Kidney (tissue), 14 donors: ENCODE data around the gene PLXDC1. TPM values are rescaled to one million over a fixed set of nuclear protein-coding genes. Genes with fewer than 3 reads are reported as not detected.
A peak's percentile ranks its signal among the peaks of the same experiment; 100 is the strongest.

ENCODE experiments used
- DNase-seq, 5 donors: peaks; one replicate each; pipeline ENCODE4 v3.0.0-alpha.2; 2013 to 2020
- FAIRE-seq: peaks from 2 replicates; lab custom pipeline; 2012; peaks lifted over from hg19 to GRCh38; lab: Jason Lieb, UNC
- H3K27ac ChIP-seq, 2 donors: one replicate each; pipeline ENCODE4 v1.7.0; 2013; ENCODE audit warnings: low read depth in 2 of 2, low read length in 2 of 2, inconsistent platforms in 1 of 2
- H3K27me3 ChIP-seq: one replicate; pipeline ENCODE4 v1.7.1; 2013; ENCODE audit warnings: low read length, inconsistent platforms; ENCODE audit not compliant: control insufficient read depth, insufficient read depth
- H3K36me3 ChIP-seq, 3 donors: one replicate each; pipeline versions ENCODE4 v1.7.0 to v1.7.1; 2013; ENCODE audit warnings: low read length in 3 of 3, control low read depth in 1 of 3, inconsistent platforms in 1 of 3; ENCODE audit not compliant: insufficient read depth in 3 of 3, control insufficient read depth in 2 of 3
- H3K4me1 ChIP-seq, 3 donors: one replicate each; pipeline versions ENCODE4 v1.7.0 to v1.7.1; 2013; ENCODE audit warnings: low read length in 3 of 3, inconsistent platforms in 1 of 3, low read depth in 1 of 3; ENCODE audit not compliant: control insufficient read depth in 2 of 3, insufficient read depth in 2 of 3
- H3K4me3 ChIP-seq, 3 donors: one replicate each; pipeline versions ENCODE4 v1.7.0 to v1.8.1; 2013; ENCODE audit warnings: low read length in 3 of 3, control low read depth in 1 of 3, inconsistent platforms in 1 of 3
- H3K9ac ChIP-seq, 3 donors: one replicate each; pipeline versions ENCODE4 v1.7.0 to v1.7.1; 2013; ENCODE audit warnings: low read length in 3 of 3, control low read depth in 1 of 3, inconsistent platforms in 1 of 3
- H3K9me3 ChIP-seq, 3 donors: one replicate each; pipeline versions ENCODE4 v1.7.0 to v1.7.1; 2013; ENCODE audit warnings: low read length in 3 of 3, control low read depth in 1 of 3, inconsistent platforms in 1 of 3; ENCODE audit not compliant: control insufficient read depth in 2 of 3, insufficient read depth in 1 of 3
- intact Hi-C: fragments of 100-400 bp; cut with DNase I; formaldehyde crosslinking; loops from one replicate; pipeline ENCODE4 v1.11.1; 2022
- polyA plus RNA-seq: library from polyadenylated mRNA; stranded (reverse); fragments of 350-450 nt; fragmentation: Illumina TruSeq; extraction: RNeasy Lipid Tissue Mini Kit (QIAGEN cat#74804); gene quantifications from one replicate; pipeline ENCODE4 v1.2.3, GENCODE V29; 2014; ENCODE audit warnings: low read depth, low replicate concordance; ENCODE audit not compliant: insufficient read depth
- total RNA-seq: library from RNA; stranded (reverse); fragmentation: NEBNext Ultra II Directional; extraction: Animal tissue kit (Norgen Biotek cat#: 25700); gene quantifications from one replicate; pipeline ENCODE4 v1.2.1, GENCODE V29; 2021
- TF ChIP-seq, protein P1 (sequence below): IDR thresholded peaks from 3 replicates; pipeline ENCODE4 v1.5.1; 2012; ENCODE audit warnings: mild to moderate bottlenecking, moderate library complexity, borderline replicate concordance; ENCODE audit not compliant: insufficient read depth; ENCODE audit errors: extremely low read depth
- donor health status: control.
- donor health status: control.
- donor health status: control.
- donor health status: control.
- donor health status: control.
- donor health status: DM: yes; HTN: yes; CAD: no.
- donor health status: Normal renal cell carcinoma (clear cell type).

The PLXDC1 gene
- total and polyA plus RNA-seq, 2 donors from 2014 or later = 4.5 to 11.1 TPM

DNA sequence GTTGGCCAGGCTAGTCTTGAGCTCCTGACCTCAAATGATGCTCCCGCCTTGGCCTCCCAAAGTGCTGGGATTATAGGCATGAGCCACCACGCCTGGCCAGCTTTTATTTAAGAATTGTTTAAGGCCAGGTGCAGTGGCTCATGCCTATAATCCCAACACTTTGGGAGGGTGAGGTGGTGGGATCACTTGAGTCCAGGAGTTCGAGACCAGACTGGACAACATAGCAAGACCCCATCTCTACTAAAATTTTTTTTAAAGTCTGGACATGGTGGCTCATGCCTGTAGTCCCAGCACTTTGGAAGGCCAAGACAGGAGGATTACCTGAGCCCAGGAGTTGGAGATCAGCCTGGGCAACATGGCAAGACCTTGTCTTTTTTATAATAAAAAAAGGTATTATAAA, 5.2 kb downstream of the PLXDC1 start:
- H3K27ac ChIP-seq = no peak overlapping the region
- H3K27me3 ChIP-seq = no peaks in the 10 kb centered on the region
- no peak overlapping the region for H3K9ac ChIP-seq
- H3K9me3 ChIP-seq = no peaks in the 10 kb centered on the region
- FAIRE-seq (no peak), DNase-seq (no peak)
- TF ChIP-seq, protein P1, sequence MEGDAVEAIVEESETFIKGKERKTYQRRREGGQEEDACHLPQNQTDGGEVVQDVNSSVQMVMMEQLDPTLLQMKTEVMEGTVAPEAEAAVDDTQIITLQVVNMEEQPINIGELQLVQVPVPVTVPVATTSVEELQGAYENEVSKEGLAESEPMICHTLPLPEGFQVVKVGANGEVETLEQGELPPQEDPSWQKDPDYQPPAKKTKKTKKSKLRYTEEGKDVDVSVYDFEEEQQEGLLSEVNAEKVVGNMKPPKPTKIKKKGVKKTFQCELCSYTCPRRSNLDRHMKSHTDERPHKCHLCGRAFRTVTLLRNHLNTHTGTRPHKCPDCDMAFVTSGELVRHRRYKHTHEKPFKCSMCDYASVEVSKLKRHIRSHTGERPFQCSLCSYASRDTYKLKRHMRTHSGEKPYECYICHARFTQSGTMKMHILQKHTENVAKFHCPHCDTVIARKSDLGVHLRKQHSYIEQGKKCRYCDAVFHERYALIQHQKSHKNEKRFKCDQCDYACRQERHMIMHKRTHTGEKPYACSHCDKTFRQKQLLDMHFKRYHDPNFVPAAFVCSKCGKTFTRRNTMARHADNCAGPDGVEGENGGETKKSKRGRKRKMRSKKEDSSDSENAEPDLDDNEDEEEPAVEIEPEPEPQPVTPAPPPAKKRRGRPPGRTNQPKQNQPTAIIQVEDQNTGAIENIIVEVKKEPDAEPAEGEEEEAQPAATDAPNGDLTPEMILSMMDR = no peak
- no peaks in the 10 kb centered on the region for H3K4me1 ChIP-seq
- H3K36me3 ChIP-seq = no peaks in the 10 kb centered on the region
- H3K4me3 ChIP-seq = no peak overlapping the region
- intact Hi-C loops = loop anchor here (10.0 kb wide), 1 partner anchor 71 kb away; no protein-coding TSS in a partner anchor

GRCh38 chr17:39145143-39145542, 6.3 kb downstream of the PLXDC1 start:
- intact Hi-C loops = loop anchor here (10.0 kb wide), 1 partner anchor 70 kb away; no protein-coding TSS in a partner anchor
- H3K4me3 ChIP-seq = no peak overlapping the region
- TF ChIP-seq, protein P1 = no peak
- no peaks in the 10 kb centered on the region for H3K9me3 ChIP-seq
- FAIRE-seq = no peak
- H3K9ac ChIP-seq = no peak overlapping the region
- no peaks in the 10 kb centered on the region for H3K36me3 ChIP-seq
- H3K4me1 ChIP-seq = no peaks in the 10 kb centered on the region
- no peak for DNase-seq
- H3K27ac ChIP-seq = no peak overlapping the region
- no peaks in the 10 kb centered on the region for H3K27me3 ChIP-seq

GRCh38 chr17:39144416-39144840, 7.0 kb downstream of the PLXDC1 start:
- TF ChIP-seq, protein P1 = no peak
- Histone ChIP-seq H3K4me1 (no peaks in the 10 kb centered on the region), H3K27ac (peak overlapping the region in 1 of 2 donors; percentile 1), H3K4me3 (no peak overlapping the region), H3K27me3 (no peaks in the 10 kb centered on the region), H3K9ac (no peak overlapping the region), H3K36me3 (no peaks in the 10 kb centered on the region), H3K9me3 (no peaks in the 10 kb centered on the region)
- peak in 1 of 5 donors; percentile 95 for DNase-seq
- FAIRE-seq = no peak
- intact Hi-C loops = loop anchor here (10.0 kb wide), 1 partner anchor 70 kb away; no protein-coding TSS in a partner anchor

DNA sequence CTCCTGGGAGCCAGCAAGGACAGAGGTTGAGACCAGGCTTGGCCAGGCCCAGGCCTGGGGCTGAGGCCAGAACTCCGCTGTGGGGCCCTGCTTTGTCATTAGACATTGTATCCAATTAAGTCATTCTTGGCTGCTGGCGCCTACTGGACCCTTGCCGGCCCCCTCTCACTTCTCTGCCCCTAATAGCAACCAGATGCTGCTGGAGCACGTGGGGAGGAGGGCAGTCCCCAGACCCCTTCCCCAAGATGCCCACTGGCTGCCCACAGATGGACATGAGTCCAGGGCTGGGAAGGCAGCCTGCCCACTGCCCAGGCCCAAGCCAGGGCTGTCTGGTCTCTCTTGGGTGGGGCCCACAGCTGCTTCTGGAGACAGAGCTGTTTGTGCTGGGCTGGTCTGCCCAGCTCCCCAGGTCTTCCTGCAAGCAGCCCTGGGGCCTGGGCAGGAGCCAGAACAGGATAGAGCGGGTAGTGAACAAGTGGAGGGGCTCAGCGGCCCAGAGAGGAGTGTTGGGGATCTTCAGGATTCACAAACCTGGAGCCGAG, 7.8 kb downstream of the PLXDC1 start:
- DNase-seq = no peak

More for the DNA sequence above, 7.8 kb downstream of the PLXDC1 start:
- TF ChIP-seq, protein P1 = no peak
- no peaks in the 10 kb centered on the region for H3K9me3 ChIP-seq
- FAIRE-seq = no peak
- no peak overlapping the region for H3K27ac ChIP-seq
- H3K9ac ChIP-seq = no peak overlapping the region
- no peaks in the 10 kb centered on the region for H3K27me3 ChIP-seq
- intact Hi-C loops = loop anchor here (10.0 kb wide), 1 partner anchor 69 kb away; no protein-coding TSS in a partner anchor
- no peaks in the 10 kb centered on the region for H3K36me3 ChIP-seq
- no peaks in the 10 kb centered on the region for H3K4me1 ChIP-seq
- H3K4me3 ChIP-seq = no peak overlapping the region
